DOHH2 (cell line): ENCODE results near the gene RAB3IL1.

Experiments used
- EZH2phosphoT487 ChIP-seq: fragments of 200-600 bp; sonication (generic); IDR thresholded peaks from 2 replicates; pipeline ENCODE4 v1.6.1; 2017; ENCODE audit warnings: borderline replicate concordance, mild to moderate bottlenecking, antibody characterized with exemption, low read length, moderate library complexity, mixed read lengths
- TF ChIP-seq, protein P1 (sequence below): fragments of 200-600 bp; sonication (generic); IDR thresholded peaks from one replicate; pipeline ENCODE4 v1.5.1; 2014; ENCODE audit warnings: antibody characterized with exemption, mild to moderate bottlenecking, low read depth, low read length; ENCODE audit not compliant: poor library complexity, severe bottlenecking

DNA sequence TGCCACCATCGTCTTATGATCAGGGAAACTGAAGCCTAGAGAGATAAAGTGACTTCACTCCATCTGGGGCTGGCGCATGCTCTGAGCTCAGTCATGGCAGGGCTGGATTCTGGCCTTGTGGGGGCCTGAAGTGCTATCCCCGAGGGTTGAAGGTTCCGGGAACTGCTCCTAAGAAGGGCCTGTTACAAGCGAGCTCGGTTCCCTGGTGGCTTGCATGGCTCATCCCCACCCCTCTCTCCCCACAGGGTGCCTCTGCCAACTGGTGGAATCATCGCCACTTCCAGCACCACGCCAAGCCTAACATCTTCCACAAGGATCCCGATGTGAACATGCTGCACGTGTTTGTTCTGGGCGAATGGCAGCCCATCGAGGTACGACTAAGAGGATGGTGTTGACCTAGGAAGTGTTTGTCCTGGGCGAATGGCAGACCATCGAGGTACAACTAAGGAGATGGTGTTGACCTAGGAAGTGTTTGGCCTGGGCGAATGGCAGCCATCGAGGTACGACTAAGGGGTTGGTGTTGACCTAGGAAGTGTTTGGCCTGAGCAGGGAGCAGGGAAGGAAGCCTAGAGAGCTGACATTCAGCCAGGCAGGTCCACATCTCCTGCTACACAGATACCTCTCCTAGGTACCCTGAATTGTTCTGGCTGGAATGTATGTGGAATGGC, 69.3 kb downstream of the RAB3IL1 start:
- TF ChIP-seq, protein P1, sequence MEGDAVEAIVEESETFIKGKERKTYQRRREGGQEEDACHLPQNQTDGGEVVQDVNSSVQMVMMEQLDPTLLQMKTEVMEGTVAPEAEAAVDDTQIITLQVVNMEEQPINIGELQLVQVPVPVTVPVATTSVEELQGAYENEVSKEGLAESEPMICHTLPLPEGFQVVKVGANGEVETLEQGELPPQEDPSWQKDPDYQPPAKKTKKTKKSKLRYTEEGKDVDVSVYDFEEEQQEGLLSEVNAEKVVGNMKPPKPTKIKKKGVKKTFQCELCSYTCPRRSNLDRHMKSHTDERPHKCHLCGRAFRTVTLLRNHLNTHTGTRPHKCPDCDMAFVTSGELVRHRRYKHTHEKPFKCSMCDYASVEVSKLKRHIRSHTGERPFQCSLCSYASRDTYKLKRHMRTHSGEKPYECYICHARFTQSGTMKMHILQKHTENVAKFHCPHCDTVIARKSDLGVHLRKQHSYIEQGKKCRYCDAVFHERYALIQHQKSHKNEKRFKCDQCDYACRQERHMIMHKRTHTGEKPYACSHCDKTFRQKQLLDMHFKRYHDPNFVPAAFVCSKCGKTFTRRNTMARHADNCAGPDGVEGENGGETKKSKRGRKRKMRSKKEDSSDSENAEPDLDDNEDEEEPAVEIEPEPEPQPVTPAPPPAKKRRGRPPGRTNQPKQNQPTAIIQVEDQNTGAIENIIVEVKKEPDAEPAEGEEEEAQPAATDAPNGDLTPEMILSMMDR: no peak
- TF ChIP-seq EZH2phosphoT487: no peak
